DOHH2 (cell line): ENCODE measurements around the gene SPECC1L.

Experiments used
- H3F3A ChIP-seq: fragments of 200-600 bp; sonication (generic), shearing (Covaris generic); 2 replicates; pipeline ENCODE4 v1.6.0; 2016; ENCODE audit warnings: antibody characterized with exemption, mild to moderate bottlenecking; ENCODE audit not compliant: control insufficient read depth, insufficient read depth
- H3K27ac ChIP-seq: fragments of 200-600 bp; sonication (generic); 2 replicates; pipeline ENCODE4 v1.5.1; 2014; ENCODE audit warnings: low read depth, mild to moderate bottlenecking, low read length, moderate library complexity
- H3K27me3 ChIP-seq: fragments of 200-600 bp; sonication (generic); 2 replicates; pipeline ENCODE4 v1.6.1; 2014; ENCODE audit warnings: mild to moderate bottlenecking, low read length, mixed read lengths; ENCODE audit not compliant: control insufficient read depth
- H3K36me3 ChIP-seq: fragments of 200-600 bp; sonication (generic); 2 replicates; pipeline ENCODE4 v1.6.1; 2014; ENCODE audit warnings: mild to moderate bottlenecking, low read length, moderate library complexity, mixed read lengths; ENCODE audit not compliant: control insufficient read depth
- H3K4me1 ChIP-seq: fragments of 200-600 bp; sonication (generic); 2 replicates; pipeline ENCODE4 v1.6.1; 2014; ENCODE audit warnings: mild to moderate bottlenecking, low read length, mixed read lengths; ENCODE audit not compliant: control insufficient read depth
- H3K4me2 ChIP-seq: fragments of 200-600 bp; sonication (generic); 2 replicates; pipeline ENCODE4 v1.6.0; 2014; ENCODE audit warnings: mild to moderate bottlenecking, low read length, moderate library complexity
- H3K4me3 ChIP-seq: fragments of 200-600 bp; sonication (generic); 2 replicates; pipeline ENCODE4 v1.5.1; 2014; ENCODE audit warnings: mild to moderate bottlenecking, low read length, mixed read lengths
- H3K79me2 ChIP-seq: fragments of 200-600 bp; sonication (generic); 2 replicates; pipeline ENCODE4 v1.6.1; 2014; ENCODE audit warnings: mild to moderate bottlenecking, low read length, mixed read lengths; ENCODE audit not compliant: control insufficient read depth
- H3K9me2 ChIP-seq: fragments of 200-600 bp; sonication (generic); replicated peaks from 2 replicates; pipeline ENCODE4 v1.6.1; 2014; ENCODE audit warnings: mild to moderate bottlenecking, low read length, mixed read lengths; ENCODE audit not compliant: control insufficient read depth
- H3K9me3 ChIP-seq: fragments of 200-600 bp; sonication (generic); 2 replicates; pipeline ENCODE4 v1.6.1; 2014; ENCODE audit warnings: antibody characterized with exemption, low read length, mixed read lengths; ENCODE audit not compliant: control insufficient read depth, insufficient read depth
- H4K20me1 ChIP-seq: fragments of 200-600 bp; sonication (generic); 2 replicates; pipeline ENCODE4 v1.6.0; 2014; ENCODE audit warnings: low read depth, mild to moderate bottlenecking, antibody characterized with exemption, low read length, moderate library complexity; ENCODE audit not compliant: control insufficient read depth, insufficient read depth
- EZH2phosphoT487 ChIP-seq: fragments of 200-600 bp; sonication (generic); IDR thresholded peaks from 2 replicates; pipeline ENCODE4 v1.6.1; 2017; ENCODE audit warnings: borderline replicate concordance, mild to moderate bottlenecking, antibody characterized with exemption, low read length, moderate library complexity, mixed read lengths
- TF ChIP-seq, protein P1 (sequence below): fragments of 200-600 bp; sonication (generic); IDR thresholded peaks from one replicate; pipeline ENCODE4 v1.5.1; 2014; ENCODE audit warnings: antibody characterized with exemption, mild to moderate bottlenecking, low read depth, low read length; ENCODE audit not compliant: poor library complexity, severe bottlenecking

SPECC1L gene

DNA sequence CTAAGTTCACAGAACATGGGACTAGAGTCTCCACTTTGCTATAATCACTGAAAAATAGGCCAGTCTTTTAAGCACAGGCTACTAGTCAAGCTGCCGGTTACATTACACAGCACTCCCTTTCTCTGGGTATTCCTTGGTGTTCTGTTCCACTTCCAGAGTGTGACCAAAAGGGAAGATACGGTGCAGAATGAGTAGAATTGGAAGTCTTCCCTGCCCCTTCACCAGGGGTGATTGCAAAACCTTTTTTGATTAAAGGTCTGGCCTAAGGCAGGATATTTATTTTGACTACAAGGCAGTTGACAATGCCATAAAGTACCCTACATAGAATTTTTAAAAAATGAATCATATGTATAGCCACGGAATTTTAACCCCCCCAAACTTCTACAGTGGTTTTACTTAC lies 97.2 kb downstream of the SPECC1L start:
- H3K9me3 ChIP-seq = no peaks in the 10 kb centered on the region
- no peaks in the 10 kb centered on the region for H3K79me2 ChIP-seq
- no peaks in the 10 kb centered on the region for H3K27me3 ChIP-seq
- peaks cover 79% of the 10 kb centered on the region for H3K36me3 ChIP-seq
- no peaks in the 10 kb centered on the region for H3K9me2 ChIP-seq
- no peaks in the 10 kb centered on the region for H3F3A ChIP-seq
- H3K4me1 ChIP-seq = no peaks in the 10 kb centered on the region
- H4K20me1 ChIP-seq = no peaks in the 10 kb centered on the region
- H3K4me2 ChIP-seq = no peak overlapping the region
- no peak overlapping the region for H3K27ac ChIP-seq
- no peak overlapping the region for H3K4me3 ChIP-seq
- no peak for TF ChIP-seq EZH2phosphoT487
- TF ChIP-seq, protein P1, sequence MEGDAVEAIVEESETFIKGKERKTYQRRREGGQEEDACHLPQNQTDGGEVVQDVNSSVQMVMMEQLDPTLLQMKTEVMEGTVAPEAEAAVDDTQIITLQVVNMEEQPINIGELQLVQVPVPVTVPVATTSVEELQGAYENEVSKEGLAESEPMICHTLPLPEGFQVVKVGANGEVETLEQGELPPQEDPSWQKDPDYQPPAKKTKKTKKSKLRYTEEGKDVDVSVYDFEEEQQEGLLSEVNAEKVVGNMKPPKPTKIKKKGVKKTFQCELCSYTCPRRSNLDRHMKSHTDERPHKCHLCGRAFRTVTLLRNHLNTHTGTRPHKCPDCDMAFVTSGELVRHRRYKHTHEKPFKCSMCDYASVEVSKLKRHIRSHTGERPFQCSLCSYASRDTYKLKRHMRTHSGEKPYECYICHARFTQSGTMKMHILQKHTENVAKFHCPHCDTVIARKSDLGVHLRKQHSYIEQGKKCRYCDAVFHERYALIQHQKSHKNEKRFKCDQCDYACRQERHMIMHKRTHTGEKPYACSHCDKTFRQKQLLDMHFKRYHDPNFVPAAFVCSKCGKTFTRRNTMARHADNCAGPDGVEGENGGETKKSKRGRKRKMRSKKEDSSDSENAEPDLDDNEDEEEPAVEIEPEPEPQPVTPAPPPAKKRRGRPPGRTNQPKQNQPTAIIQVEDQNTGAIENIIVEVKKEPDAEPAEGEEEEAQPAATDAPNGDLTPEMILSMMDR = no peak

DNA sequence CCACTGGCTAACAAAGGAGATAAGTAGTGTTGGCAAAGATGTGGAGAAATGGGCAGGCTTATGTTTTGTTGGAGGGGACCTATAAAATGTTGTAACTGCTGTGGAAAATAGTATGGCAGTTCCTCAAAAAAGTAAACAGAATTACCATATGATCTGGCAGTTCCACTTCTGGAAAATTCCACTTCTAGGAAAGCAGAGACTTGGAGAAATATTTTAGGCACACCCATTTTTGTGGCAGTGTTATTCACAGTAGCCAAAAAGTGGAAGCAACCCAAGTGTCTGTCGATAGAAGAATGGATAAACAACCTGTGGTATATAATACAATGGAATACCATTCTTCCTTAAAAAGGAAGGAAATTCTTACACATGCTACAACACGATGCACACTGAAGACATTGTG lies 99.8 kb downstream of the SPECC1L start:
- H3K4me2 ChIP-seq = no peak overlapping the region

DNA sequence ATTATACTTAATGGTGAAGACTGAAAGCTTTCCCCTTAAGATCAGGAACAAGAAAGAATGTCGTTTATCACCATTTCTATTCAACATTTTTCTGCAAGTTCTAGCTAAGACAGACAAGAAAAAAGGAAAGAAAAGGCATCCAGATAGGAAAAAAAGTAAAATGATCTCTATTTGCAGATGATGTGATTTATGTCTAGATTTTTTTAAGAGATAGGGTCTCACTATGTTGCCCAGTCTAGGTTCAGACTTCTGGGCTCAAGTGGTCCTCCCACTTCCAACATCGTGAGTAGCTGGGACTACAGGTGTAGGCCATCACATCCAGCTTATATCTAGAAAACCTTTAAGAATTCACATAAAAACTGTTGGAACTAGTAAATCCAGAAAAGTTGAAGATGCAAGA lies 105.4 kb downstream of the SPECC1L start:
- no peaks in the 10 kb centered on the region for H3K27me3 ChIP-seq
- H3K79me2 ChIP-seq = no peaks in the 10 kb centered on the region
- H3K9me2 ChIP-seq = no peaks in the 10 kb centered on the region
- peaks cover 58% of the 10 kb centered on the region for H3K36me3 ChIP-seq
- no peak for TF ChIP-seq EZH2phosphoT487
- TF ChIP-seq, protein P1 = no peak
- no peaks in the 10 kb centered on the region for H3K4me1 ChIP-seq
- no peak overlapping the region for H3K4me3 ChIP-seq
- no peaks in the 10 kb centered on the region; the same call in 1 of the 2 replicates for H3F3A ChIP-seq
- no peaks in the 10 kb centered on the region for H3K9me3 ChIP-seq
- no peaks in the 10 kb centered on the region for H4K20me1 ChIP-seq
- no peak overlapping the region for H3K27ac ChIP-seq
- no peak overlapping the region for H3K4me2 ChIP-seq

More for the DNA sequence above, 99.8 kb downstream of the SPECC1L start:
- H3K79me2 ChIP-seq = no peaks in the 10 kb centered on the region
- TF ChIP-seq, protein P1 = no peak
- TF ChIP-seq EZH2phosphoT487 = no peak
- H3K27me3 ChIP-seq = no peaks in the 10 kb centered on the region
- no peaks in the 10 kb centered on the region for H3K4me1 ChIP-seq
- no peak overlapping the region for H3K4me3 ChIP-seq
- H3F3A ChIP-seq = no peaks in the 10 kb centered on the region
- H3K9me2 ChIP-seq = no peaks in the 10 kb centered on the region
- peaks cover 65% of the 10 kb centered on the region for H3K36me3 ChIP-seq
- H3K9me3 ChIP-seq = no peaks in the 10 kb centered on the region
- H4K20me1 ChIP-seq = no peaks in the 10 kb centered on the region
- no peak overlapping the region for H3K27ac ChIP-seq
